GM19240 (cell line): ENCODE data around the gene TEX50.
"Not testable (repeated sequence)": the region's sequence is repeated elsewhere in the genome, so short reads cannot be mapped to it uniquely, and the experiment has no call there.

Source experiments
- DNase-seq: peaks from one replicate; pipeline ENCODE4 v3.0.0; 2011; ENCODE audit warnings: low spot score; ENCODE audit not compliant: insufficient read length

The TEX50 gene, protein sequence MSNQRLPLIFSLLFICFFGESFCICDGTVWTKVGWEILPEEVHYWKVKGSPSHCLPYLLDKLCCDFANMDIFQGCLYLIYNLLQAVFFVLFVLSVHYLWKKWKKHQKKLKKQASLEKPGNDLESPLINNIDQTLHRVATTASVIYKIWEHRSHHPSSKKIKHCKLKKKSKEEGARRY

DNA sequence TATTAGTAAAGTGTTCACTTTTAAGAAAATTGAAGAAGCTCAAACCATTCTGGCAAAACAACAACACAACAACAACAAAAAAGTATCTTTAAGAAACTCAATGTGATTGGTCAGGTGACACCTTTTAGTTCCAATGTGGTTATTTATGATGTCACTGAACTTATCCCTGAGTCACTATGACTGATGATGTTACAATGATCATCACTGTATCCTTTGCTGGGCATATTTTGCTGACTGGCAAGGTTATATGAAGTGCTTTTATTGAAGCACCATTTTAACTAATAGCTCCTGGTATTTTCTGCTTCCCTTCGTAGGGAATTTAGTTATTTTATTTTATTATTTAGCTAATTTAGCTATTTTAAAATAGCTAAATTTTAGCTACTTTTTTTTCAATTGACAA lies at the start of gene TEX50:
Gene TEX50 (plus strand): TSS at position 223 of the 400 bp plus-strand sequence. CDS start 184 bp downstream, outside the sequence.
- no peak for DNase-seq

DNA sequence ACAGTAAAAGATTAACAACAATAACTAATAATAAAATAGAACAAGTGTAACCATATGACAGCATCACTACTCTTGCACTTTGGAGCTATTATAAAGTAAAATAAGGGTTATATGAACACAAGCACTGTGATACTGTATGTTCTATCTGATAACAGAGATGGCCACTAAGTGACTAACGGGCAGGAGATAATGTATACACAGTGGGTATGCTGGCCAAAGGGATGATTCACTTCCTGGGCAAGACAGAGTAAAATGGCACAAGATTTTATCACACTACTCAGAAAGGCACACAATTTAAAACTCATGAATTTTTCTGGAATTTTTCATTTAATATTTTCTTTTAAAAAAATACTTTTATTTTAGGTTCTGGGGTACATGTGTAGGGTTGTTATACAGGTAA lies 44.6 kb upstream of the TEX50 start:
- DNase-seq: no peak

DNA sequence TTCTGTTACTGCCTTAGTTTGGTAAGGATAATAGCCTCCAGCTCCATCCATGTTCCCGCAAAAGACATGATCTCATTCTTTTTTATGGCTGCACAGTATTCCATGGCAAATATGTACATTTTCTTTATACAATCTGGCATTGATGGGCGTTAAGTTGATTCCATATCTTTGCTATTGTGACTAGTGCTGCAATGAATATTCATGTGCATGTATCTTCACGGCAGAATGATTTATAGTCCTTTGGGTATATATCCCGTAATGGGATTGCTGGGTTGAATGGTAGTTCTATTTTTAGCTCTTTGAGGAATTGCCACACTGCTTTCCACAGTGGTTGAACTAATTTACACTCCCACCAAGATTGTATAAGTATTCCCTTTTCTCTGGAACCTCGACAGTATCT lies 44.0 kb upstream of the TEX50 start:
- not testable (repeated sequence) for DNase-seq

DNA sequence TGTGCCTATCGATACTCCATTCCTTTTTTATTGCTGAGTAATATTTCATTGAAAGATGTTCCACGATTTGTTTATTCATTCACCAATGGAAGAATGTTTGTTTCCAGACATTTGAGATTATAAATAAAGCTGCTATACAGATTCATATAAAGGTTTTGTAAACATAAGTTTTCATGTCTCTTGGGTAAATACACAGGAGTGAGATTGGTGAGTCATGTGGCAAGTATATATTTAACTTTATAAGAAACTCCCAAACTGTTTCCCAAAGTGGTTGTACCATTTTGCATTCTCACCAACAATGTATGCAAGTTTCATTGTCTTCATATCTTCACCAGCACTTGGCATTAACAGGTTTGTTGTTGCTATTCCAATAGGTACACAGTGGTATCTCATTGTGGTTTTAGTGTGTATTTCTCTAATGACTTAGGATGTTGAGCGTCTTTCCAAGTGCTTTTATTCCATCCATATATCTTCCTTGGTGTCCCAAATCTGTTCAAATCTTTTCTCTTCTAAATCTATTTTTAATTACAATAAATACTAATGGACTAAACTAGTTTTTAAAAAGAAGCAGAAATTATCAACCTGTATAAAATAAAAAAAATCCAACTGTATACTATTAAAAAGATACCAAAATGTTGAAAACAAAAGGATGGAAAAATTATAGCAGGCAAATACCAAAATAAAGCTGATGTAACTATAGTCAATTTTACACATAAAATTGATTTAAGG lies 38.9 kb upstream of the TEX50 start:
- no peak for DNase-seq

DNA sequence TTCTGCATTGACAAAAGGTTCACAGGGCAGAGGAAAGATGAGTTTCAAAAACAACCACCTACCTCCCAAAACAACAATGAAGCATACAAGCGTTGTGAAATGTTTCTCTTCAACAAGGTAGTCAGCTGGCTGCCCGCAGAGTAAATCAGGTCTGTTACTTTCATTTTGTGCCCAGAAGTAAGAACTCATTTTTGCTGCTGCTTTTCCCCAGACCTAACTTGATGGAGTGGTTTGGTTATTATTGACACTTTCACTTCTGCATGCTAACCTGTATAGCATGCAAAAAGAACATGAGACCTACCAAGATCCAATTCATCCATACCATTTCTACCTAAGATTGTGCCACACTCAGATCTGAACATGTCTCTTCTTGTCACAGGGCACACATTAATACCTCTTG lies 33.5 kb upstream of the TEX50 start:
- DNase-seq: no peak

DNA sequence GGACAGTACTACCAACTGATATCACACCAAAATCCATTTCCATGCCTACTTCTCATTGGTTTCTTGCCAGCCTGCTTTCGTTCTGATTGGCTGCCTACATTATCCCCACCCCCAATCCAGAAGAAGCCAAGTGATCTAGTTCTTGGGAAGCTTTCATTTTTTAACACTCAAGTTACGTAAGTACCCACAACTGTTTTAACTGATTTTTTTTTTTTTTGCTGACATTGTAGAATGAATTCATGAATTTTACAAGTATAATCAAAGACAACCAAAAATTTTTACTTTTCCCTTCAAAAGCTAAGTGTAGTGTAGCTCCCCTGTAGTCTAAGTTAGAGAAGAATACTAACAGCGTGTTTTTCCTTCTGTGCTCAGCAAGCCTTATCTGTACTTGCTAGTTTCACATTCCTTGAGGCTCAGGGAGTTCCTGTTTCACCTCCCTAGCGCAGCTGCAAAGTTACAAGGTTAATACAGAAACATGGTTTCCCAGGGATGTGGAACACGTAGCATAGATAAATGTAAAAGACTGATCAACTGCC lies 32.0 kb upstream of the TEX50 start, which contains the start of gene SLC9C2:
Gene SLC9C2 (minus strand): TSS at position 17 of the 536 bp plus-strand sequence. CDS start 1,296 bp downstream, outside the sequence.
- DNase-seq: no peak

DNA sequence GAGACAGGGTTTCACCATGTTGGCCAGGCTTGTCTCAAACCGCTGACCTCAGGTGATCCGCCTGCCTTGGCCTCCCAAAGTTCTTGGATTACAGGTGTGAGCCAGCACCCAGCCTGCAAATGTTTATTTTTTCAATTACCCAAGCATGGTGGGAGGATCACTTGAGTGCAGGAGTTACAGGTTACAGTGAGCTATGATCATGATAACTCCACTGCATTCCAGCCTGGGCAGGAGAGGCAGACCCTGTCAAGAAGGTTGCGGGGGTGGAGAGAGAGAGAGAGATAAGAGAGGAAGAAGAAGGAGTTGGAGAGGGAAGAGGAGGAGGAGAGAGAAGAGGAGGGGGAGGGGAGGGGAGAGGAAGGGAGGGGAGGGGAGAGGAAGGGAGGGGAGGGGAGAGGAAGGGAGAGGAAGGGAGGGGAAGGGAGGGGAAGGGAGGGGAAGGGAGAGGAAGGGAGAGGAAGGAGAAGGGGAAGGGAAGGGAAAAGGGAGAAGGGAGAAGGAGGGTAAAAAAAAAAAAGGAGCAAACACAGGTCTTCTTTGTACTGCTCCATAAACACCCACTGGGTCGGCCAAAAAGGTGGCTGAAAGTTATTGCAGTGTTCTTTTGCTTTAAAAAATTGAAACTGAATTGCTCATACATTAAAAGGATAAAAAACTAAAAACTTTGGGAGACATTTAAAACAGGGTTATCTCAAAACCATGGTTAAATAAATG lies 26.5 kb upstream of the TEX50 start:
- DNase-seq: no peak

DNA sequence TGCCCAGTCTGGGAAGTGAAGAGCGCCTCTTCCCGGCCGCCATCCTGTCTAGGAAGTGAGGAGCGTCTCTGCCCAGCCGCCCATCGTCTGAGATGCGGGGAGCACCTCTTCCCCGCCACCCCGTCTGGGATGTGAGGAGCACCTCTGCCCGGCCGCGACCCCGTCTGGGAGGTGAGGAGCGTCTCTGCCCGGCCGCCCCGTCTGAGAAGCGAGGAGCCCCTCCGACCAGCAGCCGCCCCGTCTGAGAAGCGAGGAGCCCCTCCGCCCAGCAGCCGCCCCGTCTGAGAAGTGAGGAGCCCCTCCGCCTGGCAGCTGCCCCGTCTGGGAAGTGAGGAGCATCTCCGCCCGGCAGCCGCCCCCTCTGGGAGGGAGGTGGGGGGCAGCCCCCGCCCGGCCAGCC lies 22.1 kb upstream of the TEX50 start:
- DNase-seq: not testable (repeated sequence)

DNA sequence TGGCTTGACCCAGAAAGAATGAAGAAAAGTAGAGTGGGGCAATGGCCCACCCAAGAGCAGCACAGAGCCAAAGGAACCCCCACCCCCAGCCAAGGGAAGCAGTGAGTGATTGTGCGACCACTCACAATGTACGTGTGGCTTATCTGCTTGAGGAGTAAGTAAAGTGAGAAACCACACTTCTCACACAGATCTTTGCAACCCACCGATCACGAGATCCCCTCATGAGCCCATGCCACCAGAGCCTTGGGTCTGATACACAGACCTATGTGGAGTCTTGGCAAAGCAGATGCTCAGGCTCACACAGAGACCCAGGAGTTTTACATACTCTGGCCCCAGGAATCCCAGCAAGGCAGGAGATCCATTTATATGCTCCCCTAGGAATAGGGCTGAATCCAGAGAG lies 18.3 kb upstream of the TEX50 start:
- no peak for DNase-seq

DNA sequence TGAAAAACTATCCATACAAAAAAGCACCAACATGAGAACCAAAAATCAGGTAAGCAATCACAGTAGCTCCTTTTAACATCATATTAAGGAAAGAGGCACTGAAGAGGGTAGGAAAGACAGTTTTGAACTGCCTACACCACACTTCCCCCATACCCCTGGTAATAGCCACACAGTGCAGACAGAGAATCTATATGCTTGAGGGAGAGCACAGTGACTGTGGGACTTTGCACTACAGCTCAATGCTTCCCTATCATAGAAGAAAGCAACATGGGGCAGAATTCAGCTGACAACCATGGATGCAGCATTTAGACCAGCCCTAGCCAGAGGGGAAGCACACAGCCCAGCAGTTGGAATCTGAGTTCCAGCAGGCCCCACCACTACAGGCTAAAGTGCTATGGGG lies 7.9 kb upstream of the TEX50 start:
- DNase-seq: no peak

DNA sequence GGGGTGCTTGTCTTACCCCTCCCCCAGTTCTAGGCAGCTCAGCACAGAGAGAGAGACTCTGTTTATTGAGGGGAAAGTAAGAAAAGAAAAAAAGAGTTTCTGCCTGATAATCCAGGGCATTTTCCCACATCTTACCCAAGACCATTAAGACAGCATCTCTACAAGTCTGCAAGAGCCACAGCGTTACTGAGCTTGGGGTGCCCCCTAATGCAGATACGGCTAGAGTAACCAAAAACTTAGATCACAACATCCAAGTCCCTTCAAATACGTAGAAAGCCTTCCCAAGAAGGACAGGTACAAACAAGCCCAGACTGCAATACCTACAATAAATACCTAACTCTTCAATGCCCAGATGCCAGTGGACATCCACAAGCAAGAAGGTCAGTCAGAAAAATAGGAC lies 6.2 kb upstream of the TEX50 start:
- no peak for DNase-seq

DNA sequence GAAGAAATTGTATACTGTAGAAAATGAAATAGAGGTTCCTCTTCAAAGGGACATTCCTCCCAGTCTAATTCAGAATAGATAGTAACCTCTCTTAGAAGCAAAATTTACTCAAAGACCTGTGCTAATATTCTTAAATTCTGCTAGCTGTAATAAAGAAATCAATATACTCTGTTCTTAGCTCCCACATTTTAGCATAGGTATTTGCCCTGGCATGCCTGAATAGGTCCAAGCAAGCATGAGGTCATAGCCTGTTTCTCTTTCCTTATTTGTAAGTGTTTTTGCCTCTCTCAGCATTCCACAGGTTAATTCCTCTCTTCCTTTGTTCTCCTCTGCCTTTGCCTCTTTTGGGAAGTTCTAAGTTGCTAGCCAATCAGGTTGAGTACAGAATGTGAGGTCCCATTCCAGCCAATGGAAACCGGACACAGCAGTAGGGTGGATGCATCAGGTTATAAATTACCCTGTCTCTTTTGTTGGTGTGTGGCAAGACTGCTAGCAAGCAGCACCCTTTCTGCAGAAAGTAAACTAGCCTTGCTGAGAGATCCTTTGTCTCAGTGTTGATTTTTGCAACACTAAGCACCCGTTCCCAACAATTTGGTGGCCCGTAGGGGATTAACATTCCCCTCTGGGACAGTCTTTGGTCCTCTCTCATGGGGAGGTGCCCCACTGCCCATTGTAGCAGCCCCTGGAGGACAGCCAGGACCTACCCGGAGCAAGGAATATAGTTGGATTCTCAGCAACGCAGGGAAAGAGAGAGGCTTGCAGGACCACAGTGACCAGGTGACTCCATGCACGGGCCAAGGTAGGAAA lies 2.3 kb downstream of the TEX50 start:
- not testable (repeated sequence) for DNase-seq

DNA sequence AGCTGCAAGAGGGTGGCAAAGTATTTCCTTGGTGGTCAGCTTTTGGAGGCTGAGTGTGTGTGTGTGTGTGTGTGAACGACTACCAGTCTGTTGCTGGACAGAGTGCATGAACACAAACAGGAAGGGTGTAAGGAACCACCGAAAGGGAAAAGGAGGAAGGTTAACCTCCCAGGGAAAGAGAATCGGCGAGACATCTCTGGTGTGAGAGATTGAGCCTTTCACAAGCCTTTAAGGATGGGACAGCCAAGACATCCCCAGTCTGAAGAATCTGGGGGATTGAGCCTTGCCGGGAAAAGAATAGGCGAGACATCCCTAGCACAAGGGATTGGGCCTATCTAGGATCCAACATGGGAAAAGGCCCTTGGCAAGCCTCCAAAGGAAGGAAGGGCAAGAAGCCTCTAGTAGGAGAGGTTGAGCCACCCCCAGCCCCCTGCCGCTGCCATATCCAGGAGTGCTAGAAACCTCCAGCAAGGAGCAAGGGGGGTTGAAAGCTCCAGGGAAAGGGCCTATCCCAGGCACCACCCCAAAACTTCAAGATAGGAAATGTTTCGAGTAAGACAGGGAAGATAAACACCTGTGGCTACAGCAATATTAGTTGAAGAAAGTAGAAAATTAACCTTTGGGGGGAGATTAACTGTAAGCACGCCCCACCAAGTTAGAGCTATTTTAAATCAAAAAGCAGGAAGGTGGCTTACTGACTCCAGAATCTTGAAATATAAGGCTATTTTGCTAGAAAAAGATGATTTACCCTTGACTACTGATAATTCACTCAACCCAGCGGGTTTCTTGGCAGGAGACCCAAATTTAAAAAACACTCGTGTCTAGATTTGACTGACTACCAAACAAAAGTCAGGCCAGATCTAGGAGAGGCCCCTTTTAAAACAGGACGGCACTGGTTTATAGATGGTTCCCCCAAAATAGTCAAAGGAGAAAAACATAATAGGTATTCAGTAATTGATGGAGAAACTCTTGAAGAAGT lies 3.2 kb downstream of the TEX50 start:
- no peak for DNase-seq

DNA sequence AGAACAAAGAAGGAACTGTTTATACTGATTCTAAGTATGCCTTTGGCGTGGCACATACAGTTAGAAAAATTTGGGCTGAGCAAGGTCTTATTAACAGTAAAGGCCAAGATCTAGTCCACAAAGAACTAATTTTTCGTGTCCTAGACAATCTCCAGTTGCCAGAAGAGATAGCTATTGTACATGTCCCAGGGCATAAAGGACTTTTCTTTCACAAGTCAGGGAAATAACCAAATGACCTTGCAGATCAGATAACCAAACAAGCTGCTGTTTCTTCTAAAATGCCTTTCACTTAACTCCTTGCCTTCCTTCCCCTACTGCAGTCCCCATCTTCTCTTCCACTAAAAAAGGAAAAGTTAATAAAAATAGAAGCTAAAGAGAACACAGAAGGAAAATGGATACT lies 4.0 kb downstream of the TEX50 start:
- no peak for DNase-seq

DNA sequence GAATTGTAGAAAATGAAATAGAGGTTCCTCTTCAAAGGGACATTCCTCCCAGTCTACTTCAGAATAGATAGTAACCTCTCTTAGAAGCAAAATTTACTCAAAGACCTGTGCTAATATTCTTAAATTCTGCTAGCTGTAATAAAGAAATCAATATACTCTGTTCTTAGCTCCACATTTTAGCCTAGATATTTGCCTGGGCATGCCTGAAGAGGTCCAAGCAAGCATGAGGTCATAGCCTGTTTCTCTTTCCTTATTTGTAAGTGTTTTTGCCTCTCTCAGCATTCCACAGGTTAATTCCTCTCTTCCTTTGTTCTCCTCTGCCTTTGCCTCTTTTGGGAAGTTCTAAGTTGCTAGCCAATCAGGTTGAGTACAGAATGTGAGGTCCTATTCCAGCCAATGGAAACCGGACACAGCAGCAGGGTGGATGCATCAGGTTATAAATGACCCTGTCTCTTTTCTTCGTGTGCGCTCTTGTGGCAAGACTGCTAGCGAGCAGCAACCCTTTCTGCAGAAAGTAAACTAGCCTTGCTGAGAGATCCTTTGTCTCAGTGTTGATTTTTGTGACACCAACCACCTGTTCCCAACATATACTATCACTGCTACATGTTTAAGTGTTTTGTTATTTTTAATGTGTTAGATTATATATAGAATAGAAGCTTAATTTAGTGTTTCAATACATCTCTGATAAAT lies 7.5 kb downstream of the TEX50 start:
- DNase-seq: not testable (repeated sequence)

DNA sequence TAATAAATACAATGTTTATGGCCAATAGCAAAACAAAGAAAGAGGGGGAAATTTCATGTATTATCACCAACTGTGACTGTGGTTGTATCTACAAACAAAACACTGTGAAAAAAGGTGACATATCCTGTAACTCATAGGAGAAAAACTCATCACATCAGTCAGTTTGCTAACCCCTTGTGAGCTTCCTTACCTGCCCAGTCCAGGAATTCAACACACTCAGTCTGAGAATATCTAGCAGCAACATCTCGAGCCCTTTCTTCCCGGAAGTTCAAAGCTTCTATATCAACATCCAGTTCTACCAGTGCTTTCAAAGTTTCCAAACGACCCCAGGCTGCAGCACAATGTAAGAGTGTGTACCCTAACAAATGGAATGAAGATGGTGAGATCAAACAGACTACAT lies 11.5 kb downstream of the TEX50 start:
- DNase-seq: no peak

DNA sequence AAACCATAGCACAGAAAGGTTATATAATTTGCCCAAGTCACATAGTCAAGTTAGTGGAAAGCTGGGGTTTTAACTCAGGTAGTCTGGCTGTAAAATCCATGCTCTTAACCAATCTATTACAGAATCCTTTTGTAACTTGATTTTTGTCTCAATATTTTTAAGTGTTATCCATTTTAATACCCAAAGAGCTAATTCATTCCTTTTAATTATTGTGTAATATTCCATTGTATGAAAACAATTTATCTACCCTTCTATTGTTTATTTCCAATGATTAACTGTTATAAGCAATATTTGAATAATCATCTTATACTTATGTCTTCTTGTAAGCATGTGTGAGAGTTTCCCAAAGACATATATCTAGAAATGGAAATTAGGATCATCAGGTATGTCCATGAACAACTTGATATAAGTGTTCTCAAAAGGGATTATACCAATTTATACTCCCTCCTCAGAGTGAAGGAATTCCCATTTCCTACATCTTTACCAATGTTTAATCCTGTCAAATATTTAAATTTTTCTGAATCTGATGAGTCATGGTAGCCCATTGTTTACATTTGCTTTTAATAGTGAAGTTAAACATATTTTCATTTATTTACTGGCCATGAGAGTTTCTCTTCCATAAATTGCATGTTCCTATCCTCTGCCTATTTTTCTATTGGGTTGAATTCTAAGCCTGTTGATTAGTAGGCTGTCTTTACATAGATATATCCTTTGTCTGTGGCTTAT lies 13.9 kb downstream of the TEX50 start:
- DNase-seq: no peak

DNA sequence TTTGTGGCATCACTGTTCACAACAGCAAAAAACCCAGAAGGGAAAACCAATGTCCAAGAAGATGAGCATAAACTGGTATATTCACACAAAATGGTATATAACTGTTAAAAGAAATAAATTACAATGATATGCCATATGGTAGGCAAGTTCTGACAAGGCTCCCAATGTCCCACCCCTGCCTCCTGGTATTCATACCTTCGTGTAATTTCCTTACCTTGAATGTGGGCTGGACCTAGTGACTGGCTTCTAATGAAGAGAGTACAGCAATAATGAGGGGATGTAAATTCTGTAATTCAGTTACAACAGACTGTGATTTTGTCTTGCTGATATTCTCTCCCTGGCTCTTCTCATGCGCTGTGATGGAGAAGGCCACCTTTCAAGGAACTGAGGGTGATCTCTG lies 25.2 kb downstream of the TEX50 start:
- no peak for DNase-seq

DNA sequence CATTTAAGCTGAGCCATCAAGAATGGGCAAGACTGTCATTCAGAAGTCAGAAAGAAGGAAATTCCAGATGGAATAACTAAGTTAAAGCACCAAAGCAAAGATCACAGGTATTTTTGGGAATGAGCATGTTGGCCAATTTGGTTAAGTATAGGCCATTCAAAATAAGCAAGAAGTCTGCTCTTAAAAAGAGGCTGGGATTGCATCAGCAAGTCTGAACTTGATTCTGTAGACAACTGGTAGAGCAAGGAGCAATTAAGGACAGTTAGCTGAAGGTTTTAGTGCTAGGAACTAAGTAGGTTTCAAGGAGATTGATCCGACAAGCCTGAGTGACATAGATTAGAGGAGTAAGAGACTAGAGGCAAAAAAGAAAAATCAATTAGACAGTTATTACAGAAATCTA lies 26.1 kb downstream of the TEX50 start:
- DNase-seq: no peak
